Thoracic aorta (tissue), 2 donors: Measurements from ENCODE around the gene PLPPR1. TPM values are rescaled to one million over a fixed set of nuclear protein-coding genes. Genes with fewer than 3 reads are reported as not detected.

ENCODE experiments used
- ATAC-seq: fragments of 150-250 bp; one replicate; pipeline ENCODE4 v1.8.0; 2017; ENCODE audit warnings: low read depth; ENCODE audit not compliant: insufficient number of reproducible peaks, low FRiP score
- DNase-seq: peaks from one replicate; pipeline ENCODE4 v3.0.0-alpha.2; 2020; ENCODE audit warnings: low spot score
- H3K27ac ChIP-seq, 2 donors: fragments of 200-600 bp; sonication (generic); 1 replicate in 1 of 2; 2 replicates in 1 of 2; pipeline ENCODE4 v1.5.1; 2016; ENCODE audit warnings: mild to moderate bottlenecking in 2 of 2, moderate library complexity in 2 of 2
- H3K27me3 ChIP-seq: fragments of 200-600 bp; sonication (generic); replicated peaks from 2 replicates; pipeline ENCODE4 v1.6.0; 2016; ENCODE audit warnings: mild to moderate bottlenecking; ENCODE audit not compliant: insufficient read depth
- H3K36me3 ChIP-seq: fragments of 200-600 bp; sonication (generic); one replicate; pipeline ENCODE4 v1.5.1; 2016
- H3K4me1 ChIP-seq, 2 donors: fragments of 200-600 bp; sonication (generic); 1 replicate in 1 of 2; 2 replicates in 1 of 2; pipeline versions ENCODE4 v1.5.1 to v1.6.0; 2016; ENCODE audit warnings: low read depth in 2 of 2, mild to moderate bottlenecking in 1 of 2; ENCODE audit not compliant: control insufficient read depth in 1 of 2
- H3K4me3 ChIP-seq: fragments of 200-600 bp; sonication (generic); 2 replicates; pipeline ENCODE4 v1.5.1; 2016; ENCODE audit warnings: mild to moderate bottlenecking
- H3K9me3 ChIP-seq: fragments of 200-600 bp; sonication (generic); 2 replicates; pipeline ENCODE4 v1.5.1; 2016
- CTCF ChIP-seq: fragments of 200-600 bp; sonication (generic); IDR thresholded peaks from one replicate; pipeline ENCODE4 v1.5.1; 2019; ENCODE audit warnings: antibody characterized with exemption
- total RNA-seq, 2 donors: library from RNA; depleted of rRNA; stranded (reverse); fragments of >200 nt; gene quantifications; one replicate each; pipeline versions ENCODE4 v1.1.0 to v1.2.3, GENCODE V29; 2016

PLPPR1 gene
- total RNA-seq, 2 donors from 2014 or later, result not detected

- Histone ChIP-seq H3K27ac (no peak overlapping the region), H3K4me3 (no peak overlapping the region), H3K27me3 (no peaks in the 10 kb centered on the region), H3K4me1 (no peaks in the 10 kb centered on the region), H3K36me3 (no peaks in the 10 kb centered on the region), H3K9me3 (no peaks in the 10 kb centered on the region)
- ATAC-seq (no peak), DNase-seq (no peak)
- TF ChIP-seq CTCF, result no peak
Measured at GRCh38 chr9:101312661-101313060, 284.1 kb downstream of the PLPPR1 start.

DNA sequence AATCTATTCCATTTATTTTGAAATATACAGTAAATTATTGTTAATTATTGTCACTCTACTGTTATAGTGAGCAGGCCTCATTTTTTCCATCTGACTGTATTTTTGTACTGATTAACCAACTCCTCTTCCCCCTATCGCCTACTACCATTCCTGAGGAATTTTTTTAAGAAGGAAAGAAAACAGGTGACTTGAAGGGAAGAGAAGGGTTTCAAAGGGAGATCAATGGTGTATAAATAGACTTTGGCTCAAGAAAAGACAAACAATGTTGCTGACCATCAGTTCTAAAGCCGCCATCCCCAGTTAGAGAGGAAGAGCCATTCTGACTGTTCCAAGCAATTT is 286.6 kb downstream of the PLPPR1 start:
- no peaks in the 10 kb centered on the region for H3K36me3 ChIP-seq
- ATAC-seq, result no peak
- H3K4me3 ChIP-seq, result no peak overlapping the region
- H3K27ac ChIP-seq, result no peak overlapping the region
- no peaks in the 10 kb centered on the region for H3K4me1 ChIP-seq
- no peak for TF ChIP-seq CTCF
- no peaks in the 10 kb centered on the region for H3K9me3 ChIP-seq
- no peak for DNase-seq
- H3K27me3 ChIP-seq, result no peaks in the 10 kb centered on the region

- Histone ChIP-seq H3K27ac (no peak overlapping the region), H3K36me3 (no peaks in the 10 kb centered on the region), H3K9me3 (no peaks in the 10 kb centered on the region), H3K27me3 (no peaks in the 10 kb centered on the region), H3K4me1 (no peaks in the 10 kb centered on the region), H3K4me3 (no peak overlapping the region)
- TF ChIP-seq CTCF, result no peak
- DNase-seq, result no peak
- ATAC-seq, result no peak
Measured at GRCh38 chr9:101317735-101318134, 289.2 kb downstream of the PLPPR1 start.

DNA sequence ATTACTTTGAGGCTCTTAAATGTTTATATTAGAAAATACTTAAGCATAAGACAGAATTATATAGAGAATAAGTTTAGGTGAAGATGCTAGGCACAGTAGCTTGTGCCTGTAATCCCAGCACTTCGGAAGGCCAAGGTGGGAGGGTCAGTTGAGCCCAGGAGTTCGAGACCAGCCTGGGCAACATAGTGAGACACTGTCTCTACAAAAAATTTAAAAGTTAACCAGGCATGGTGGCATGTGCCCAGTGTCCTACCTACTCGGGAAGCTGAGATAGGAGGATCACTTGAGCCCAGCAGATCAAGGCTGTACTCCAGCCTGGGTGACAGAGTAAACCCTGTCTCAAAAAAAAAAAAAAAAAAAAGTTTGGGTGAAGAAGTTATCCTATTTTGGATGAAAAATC is 294.6 kb downstream of the PLPPR1 start:
- DNase-seq (no peak), ATAC-seq (no peak)

GRCh38 chr9:101324245-101324804 is 295.8 kb downstream of the PLPPR1 start:
- Histone ChIP-seq H3K4me1 (no peaks in the 10 kb centered on the region), H3K27ac (no peak overlapping the region), H3K36me3 (no peaks in the 10 kb centered on the region), H3K4me3 (no peak overlapping the region), H3K27me3 (no peaks in the 10 kb centered on the region), H3K9me3 (no peaks in the 10 kb centered on the region)
- ATAC-seq (no peak), DNase-seq (no peak)
- TF ChIP-seq CTCF, result no peak

More for the DNA sequence above, 294.6 kb downstream of the PLPPR1 start:
- H3K36me3 ChIP-seq, result no peaks in the 10 kb centered on the region
- no peaks in the 10 kb centered on the region for H3K27me3 ChIP-seq
- H3K4me1 ChIP-seq, result no peaks in the 10 kb centered on the region
- no peak for TF ChIP-seq CTCF
- H3K9me3 ChIP-seq, result no peaks in the 10 kb centered on the region
- H3K4me3 ChIP-seq, result no peak overlapping the region
- H3K27ac ChIP-seq, result no peak overlapping the region
